Fibroblast of lung (primary cell): ENCODE data around the gene COMMD7. TPM values are rescaled to one million over a fixed set of nuclear protein-coding genes. Genes with fewer than 3 reads are reported as not detected.

Experiments used
- DNase-seq, 2 donors: peaks; one replicate each; pipeline versions ENCODE4 v3.0.0 to v3.0.0-alpha.2; 2010; ENCODE audit warnings: low read depth in 2 of 2
- H2AFZ ChIP-seq: 2 replicates; pipeline ENCODE4 v1.5.1; 2012; ENCODE audit warnings: low read length, control low read depth, inconsistent platforms
- H3K27ac ChIP-seq: 2 replicates; pipeline ENCODE4 v1.5.1; 2011; ENCODE audit warnings: low read length, control low read depth; ENCODE audit not compliant: insufficient read depth
- H3K27me3 ChIP-seq: 2 replicates; pipeline ENCODE4 v1.5.1; 2011; ENCODE audit warnings: mild to moderate bottlenecking, low read length; ENCODE audit not compliant: control insufficient read depth, insufficient read depth
- H3K36me3 ChIP-seq: 2 replicates; pipeline ENCODE4 v1.5.1; 2011; ENCODE audit warnings: low read length; ENCODE audit not compliant: control insufficient read depth, insufficient read depth
- H3K4me1 ChIP-seq: 2 replicates; pipeline ENCODE4 v1.5.1; 2011; ENCODE audit warnings: low read length; ENCODE audit not compliant: control insufficient read depth, insufficient read depth; ENCODE audit errors: extremely low read depth
- H3K4me2 ChIP-seq: 2 replicates; pipeline ENCODE4 v1.5.1; 2011; ENCODE audit warnings: low read length, control low read depth; ENCODE audit not compliant: insufficient read depth; ENCODE audit errors: extremely low read depth
- H3K4me3 ChIP-seq, 4 experiments: fragments of 200-600 bp in 1 of 4; sonication (generic) in 1 of 4; replicated peaks in 1 of 4; 2 replicates each; pipeline ENCODE4 v1.5.1; 2011 to 2016; ENCODE audit warnings: low read length in 4 of 4, low read depth in 3 of 4, mild to moderate bottlenecking in 3 of 4, control low read depth in 2 of 4, inconsistent platforms in 1 of 4, mixed read lengths in 1 of 4; ENCODE audit not compliant: insufficient read depth in 1 of 4; ENCODE audit errors: control extremely low read depth in 1 of 4
- H3K79me2 ChIP-seq: 2 replicates; pipeline ENCODE4 v1.5.1; 2012; ENCODE audit warnings: mild to moderate bottlenecking, low read length, inconsistent platforms; ENCODE audit not compliant: control insufficient read depth, insufficient read depth
- H3K9ac ChIP-seq: 2 replicates; pipeline ENCODE4 v1.5.1; 2011; ENCODE audit warnings: mild to moderate bottlenecking, low read length, control low read depth; ENCODE audit not compliant: insufficient read depth
- H3K9me3 ChIP-seq: 2 replicates; pipeline ENCODE4 v1.5.1; 2012; ENCODE audit warnings: low read depth, low read length; ENCODE audit not compliant: control insufficient read depth, insufficient read depth
- H4K20me1 ChIP-seq: 2 replicates; pipeline ENCODE4 v1.5.1; 2011; ENCODE audit warnings: low read length; ENCODE audit not compliant: control insufficient read depth, insufficient read depth; ENCODE audit errors: extremely low read depth
- CTCF ChIP-seq, 2 donors: IDR thresholded peaks in 1 of 2; conservative IDR thresholded peaks in 1 of 2; 1 replicate in 1 of 2; 2 replicates in 1 of 2; pipeline ENCODE4 v1.5.1; 2011 to 2012; ENCODE audit warnings: low read length in 2 of 2, control low read depth in 1 of 2, inconsistent platforms in 1 of 2, low read depth in 1 of 2, mild to moderate bottlenecking in 1 of 2
- EZH2 ChIP-seq: IDR thresholded peaks from 2 replicates; pipeline ENCODE4 v1.5.1; 2012; ENCODE audit warnings: low read length, control low read depth, mild to moderate bottlenecking; ENCODE audit errors: missing control alignments
- polyA plus RNA-seq, 2 donors: library from polyadenylated mRNA; depleted of rRNA in 1 of 2; stranded (reverse) in 1 of 2; unstranded in 1 of 2; fragments of >200 nt; gene quantifications; 2 replicates each; pipeline ENCODE4 v1.2.1, GENCODE V29; 2011 to 2012; ENCODE audit warnings: missing spikeins in 1 of 2
- total RNA-seq: library from RNA; depleted of rRNA; stranded (reverse); fragments of >200 nt; gene quantifications from 2 replicates; pipeline ENCODE4 v1.2.1, GENCODE V29; 2014

COMMD7 gene
- total and polyA plus RNA-seq, 2 donors (not counting 1 experiment from before 2014, with no cell fraction given), result 39.6 to 68.5 TPM

GRCh38 chr20:32656827-32657226 is 86.4 kb downstream of the COMMD7 start:
- H3K27ac ChIP-seq, result no peak overlapping the region
- no peaks in the 10 kb centered on the region for H4K20me1 ChIP-seq
- H3K4me1 ChIP-seq, result no peaks in the 10 kb centered on the region
- H2AFZ ChIP-seq, result no peak overlapping the region
- H3K9ac ChIP-seq, result no peak overlapping the region
- no peak overlapping the region for H3K4me2 ChIP-seq
- no peaks in the 10 kb centered on the region for H3K9me3 ChIP-seq
- H3K36me3 ChIP-seq, result no peaks in the 10 kb centered on the region
- no peaks in the 10 kb centered on the region for H3K27me3 ChIP-seq
- no peak for DNase-seq
- TF ChIP-seq EZH2 (no peak), CTCF (conservative IDR thresholded peaks at IDR 0.05 in 1 of 2, IDR thresholded peaks at IDR 0.05 in 1 of 2; ENCODE audit: low read depth in 1 of 2, low read length in 2 of 2) (no peak)
- no peaks in the 10 kb centered on the region for H3K79me2 ChIP-seq
- H3K4me3 ChIP-seq, result no peak overlapping the region

- H3K4me2 ChIP-seq, result no peak overlapping the region
- no peak for TF ChIP-seq CTCF (conservative IDR thresholded peaks at IDR 0.05 in 1 of 2, IDR thresholded peaks at IDR 0.05 in 1 of 2; ENCODE audit: low read depth in 1 of 2, low read length in 2 of 2)
- no peak for TF ChIP-seq EZH2
- no peak overlapping the region for H3K9ac ChIP-seq
- H3K79me2 ChIP-seq, result no peaks in the 10 kb centered on the region
- H3K9me3 ChIP-seq, result no peaks in the 10 kb centered on the region
- no peak for DNase-seq
- no peaks in the 10 kb centered on the region for H4K20me1 ChIP-seq
- H3K36me3 ChIP-seq, result no peaks in the 10 kb centered on the region
- H2AFZ ChIP-seq, result no peak overlapping the region
- H3K4me1 ChIP-seq, result no peaks in the 10 kb centered on the region
- no peak overlapping the region for H3K27ac ChIP-seq
- no peak overlapping the region for H3K4me3 ChIP-seq
- no peaks in the 10 kb centered on the region for H3K27me3 ChIP-seq
Measured at GRCh38 chr20:32655903-32656512, 87.3 kb downstream of the COMMD7 start.

GRCh38 chr20:32652739-32653526 is 90.3 kb downstream of the COMMD7 start:
- no peaks in the 10 kb centered on the region for H3K36me3 ChIP-seq
- H3K4me3 ChIP-seq, result no peak overlapping the region
- H3K9ac ChIP-seq, result no peak overlapping the region
- H3K27me3 ChIP-seq, result no peaks in the 10 kb centered on the region
- H3K79me2 ChIP-seq, result no peaks in the 10 kb centered on the region
- TF ChIP-seq EZH2, result no peak
- peak; percentile 90 to 94 for TF ChIP-seq CTCF (conservative IDR thresholded peaks at IDR 0.05 in 1 of 2, IDR thresholded peaks at IDR 0.05 in 1 of 2; ENCODE audit: low read depth in 1 of 2, low read length in 2 of 2)
- no peaks in the 10 kb centered on the region for H3K9me3 ChIP-seq
- no peak overlapping the region for H3K4me2 ChIP-seq
- no peak overlapping the region for H3K27ac ChIP-seq
- H4K20me1 ChIP-seq, result no peaks in the 10 kb centered on the region
- peak; percentile 58 to 76 for DNase-seq
- H2AFZ ChIP-seq, result no peak overlapping the region
- H3K4me1 ChIP-seq, result no peaks in the 10 kb centered on the region
